CD8-positive, alpha-beta memory T cell (primary cell): ENCODE measurements around the gene ARL5A. TPM values are rescaled to one million over a fixed set of nuclear protein-coding genes. Genes with fewer than 3 reads are reported as not detected.

Experiments used
- CTCF ChIA-PET: fragments of 350-600 bp; sonication (Branson Sonifier 250); formaldehyde crosslinking; loops from one replicate; lab custom pipeline; 2021; ENCODE audit warnings: antibody characterized with exemption; lab: Charles Lee
- POLR2A ChIA-PET: fragments of 350-600 bp; sonication (Branson Sonifier 250); formaldehyde crosslinking; loops from one replicate; lab custom pipeline; 2021; ENCODE audit warnings: antibody characterized with exemption; lab: Charles Lee
- DNase-seq, 5 donors: peaks; one replicate each; pipeline versions ENCODE4 v3.0.0 to v3.0.0-alpha.2; 2020 to 2022; ENCODE audit warnings: mixed read lengths in 1 of 5
- H3K27ac ChIP-seq: one replicate; pipeline ENCODE4 v1.7.0; 2013; ENCODE audit warnings: low read depth, mild to moderate bottlenecking, low read length, moderate library complexity
- H3K27me3 ChIP-seq: 2 replicates; pipeline ENCODE4 v1.7.0; 2013; ENCODE audit warnings: low read length, mild to moderate bottlenecking; ENCODE audit not compliant: insufficient read depth, poor library complexity, severe bottlenecking
- H3K36me3 ChIP-seq: 2 replicates; pipeline ENCODE4 v1.7.0; 2013; ENCODE audit warnings: mild to moderate bottlenecking, low read length, moderate library complexity; ENCODE audit not compliant: insufficient read depth
- H3K4me1 ChIP-seq: 2 replicates; pipeline ENCODE4 v1.7.0; 2013; ENCODE audit warnings: mild to moderate bottlenecking, low read length, moderate library complexity; ENCODE audit not compliant: insufficient read depth
- H3K4me3 ChIP-seq: 2 replicates; pipeline ENCODE4 v1.7.0; 2013; ENCODE audit warnings: mild to moderate bottlenecking, low read length
- H3K9me3 ChIP-seq: 2 replicates; pipeline ENCODE4 v1.7.0; 2013; ENCODE audit warnings: mild to moderate bottlenecking, low read length
- H3K27ac Mint-ChIP-seq, 8 donors: one replicate each; pipeline ENCODE4 v1.8.0; 2020 to 2021; ENCODE audit warnings: mixed read lengths in 8 of 8, mild to moderate bottlenecking in 6 of 8, inconsistent platforms in 3 of 8, moderate library complexity in 3 of 8
- H3K27me3 Mint-ChIP-seq, 2 donors: one replicate each; pipeline ENCODE4 v1.8.0; 2020 to 2021; ENCODE audit warnings: mixed read lengths in 2 of 2, mild to moderate bottlenecking in 1 of 2, moderate library complexity in 1 of 2
- H3K36me3 Mint-ChIP-seq, 3 donors: one replicate each; pipeline ENCODE4 v1.8.0; 2020 to 2021; ENCODE audit warnings: mixed read lengths in 3 of 3, inconsistent platforms in 1 of 3, mild to moderate bottlenecking in 1 of 3
- H3K4me1 Mint-ChIP-seq, 3 donors: one replicate each; pipeline ENCODE4 v1.8.0; 2020 to 2021; ENCODE audit warnings: mixed read lengths in 3 of 3, inconsistent platforms in 1 of 3, mild to moderate bottlenecking in 1 of 3
- H3K4me3 Mint-ChIP-seq, 7 donors: one replicate each; pipeline ENCODE4 v1.8.0; 2020 to 2021; ENCODE audit warnings: mixed read lengths in 7 of 7, mild to moderate bottlenecking in 6 of 7, moderate library complexity in 4 of 7, inconsistent platforms in 2 of 7
- H3K9me3 Mint-ChIP-seq, 5 donors: one replicate each; pipeline ENCODE4 v1.8.0; 2020 to 2022; ENCODE audit warnings: mixed read lengths in 5 of 5, mild to moderate bottlenecking in 3 of 5, moderate library complexity in 2 of 5, inconsistent platforms in 1 of 5
- polyA plus RNA-seq: library from polyadenylated mRNA; unstranded; fragments of 300-500 nt; fragmentation: Illumina TruSeq; gene quantifications from one replicate; pipeline ENCODE4 v1.2.3, GENCODE V29; 2021
- total RNA-seq, 2 experiments: library from RNA; stranded (reverse); gene quantifications; one replicate each; pipeline ENCODE4 v1.2.3, GENCODE V29; 2021

The ARL5A gene
- total and polyA plus RNA-seq, 3 experiments from 2014 or later, result 58.4 to 73.8 (median 67.6) TPM

DNA sequence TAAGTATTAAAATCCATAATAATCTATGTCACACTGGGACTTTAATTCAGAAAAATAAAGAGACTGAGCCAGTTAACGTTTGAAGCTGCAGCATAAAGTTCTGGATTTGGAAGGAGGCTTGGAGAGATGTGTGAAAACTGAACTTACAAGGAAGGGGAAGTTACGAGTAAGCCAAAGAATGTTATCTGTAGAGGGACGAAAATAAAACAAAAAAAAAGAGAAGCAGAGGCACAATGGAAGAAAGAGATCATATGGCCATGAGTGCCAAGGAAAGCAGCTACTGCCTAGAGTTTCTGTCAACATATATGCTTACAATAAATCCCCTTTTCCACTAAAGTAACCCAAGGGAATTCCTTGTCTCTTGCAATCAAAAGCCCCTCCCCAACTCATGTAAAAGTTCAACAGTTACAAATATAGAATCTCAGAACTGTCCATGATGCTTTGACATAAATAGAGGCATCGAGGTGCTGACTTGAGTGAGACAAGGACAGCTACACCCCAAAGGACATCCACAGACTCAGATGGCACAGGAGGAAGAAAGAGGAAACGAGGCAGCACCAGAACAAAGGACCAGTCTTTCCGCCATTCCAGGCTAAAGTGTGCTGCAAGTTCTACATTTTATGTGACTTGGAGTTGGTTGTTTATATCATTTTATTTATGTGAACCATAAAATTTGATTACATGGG, 16.1 kb upstream of the ARL5A start:
- ChIA-PET CTCF (no interaction called here), POLR2A (no interaction called here)
- no peaks in the 10 kb centered on the region for H3K9me3 Mint-ChIP-seq
- H3K27me3 Mint-ChIP-seq, result peaks cover 4 to 17% of the 10 kb centered on the region in 2 donors
- H3K9me3 ChIP-seq, result no peaks in the 10 kb centered on the region
- H3K4me3 Mint-ChIP-seq, result no peak overlapping the region
- H3K4me3 ChIP-seq, result no peak overlapping the region
- H3K4me1 Mint-ChIP-seq, result no peaks in the 10 kb centered on the region
- DNase-seq, result no peak
- H3K36me3 ChIP-seq, result no peaks in the 10 kb centered on the region
- H3K27ac Mint-ChIP-seq, result no peak overlapping the region
- H3K27me3 ChIP-seq, result no peaks in the 10 kb centered on the region
- H3K4me1 ChIP-seq, result no peaks in the 10 kb centered on the region
- no peak overlapping the region for H3K27ac ChIP-seq
- peaks cover 0 to 1% (median 0%) of the 10 kb centered on the region in 3 donors for H3K36me3 Mint-ChIP-seq

DNA sequence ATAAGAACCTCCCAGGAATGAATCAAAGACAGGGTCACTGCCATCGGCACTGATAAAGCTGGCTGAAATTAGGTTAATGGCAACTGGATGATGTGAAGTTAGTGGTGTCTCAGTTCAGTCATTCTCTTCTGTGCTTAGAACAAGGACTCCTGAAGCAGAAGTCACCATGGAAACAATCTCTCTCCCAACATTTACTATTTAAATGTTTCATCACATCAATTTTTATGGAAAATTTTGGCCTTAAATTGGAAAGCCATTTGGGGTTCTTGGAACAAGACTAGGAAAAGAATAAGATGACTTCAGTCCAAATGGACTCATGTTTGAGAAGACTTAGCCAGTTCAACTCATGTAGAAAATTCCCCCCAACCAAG, 15.5 kb upstream of the ARL5A start:
- H3K27ac ChIP-seq, result no peak overlapping the region
- Mint-ChIP-seq H3K9me3 (no peaks in the 10 kb centered on the region), H3K4me3 (no peak overlapping the region), H3K4me1 (no peaks in the 10 kb centered on the region), H3K27me3 (peaks cover 4 to 17% of the 10 kb centered on the region in 2 donors), H3K36me3 (peaks cover 0 to 1% (median 0%) of the 10 kb centered on the region in 3 donors), H3K27ac (no peak overlapping the region)
- H3K9me3 ChIP-seq, result no peaks in the 10 kb centered on the region
- no peak for DNase-seq
- no peak overlapping the region for H3K4me3 ChIP-seq
- CTCF ChIA-PET, result no interaction called here
- H3K27me3 ChIP-seq, result no peaks in the 10 kb centered on the region
- POLR2A ChIA-PET, result no interaction called here
- H3K4me1 ChIP-seq, result no peaks in the 10 kb centered on the region
- no peaks in the 10 kb centered on the region for H3K36me3 ChIP-seq

DNA sequence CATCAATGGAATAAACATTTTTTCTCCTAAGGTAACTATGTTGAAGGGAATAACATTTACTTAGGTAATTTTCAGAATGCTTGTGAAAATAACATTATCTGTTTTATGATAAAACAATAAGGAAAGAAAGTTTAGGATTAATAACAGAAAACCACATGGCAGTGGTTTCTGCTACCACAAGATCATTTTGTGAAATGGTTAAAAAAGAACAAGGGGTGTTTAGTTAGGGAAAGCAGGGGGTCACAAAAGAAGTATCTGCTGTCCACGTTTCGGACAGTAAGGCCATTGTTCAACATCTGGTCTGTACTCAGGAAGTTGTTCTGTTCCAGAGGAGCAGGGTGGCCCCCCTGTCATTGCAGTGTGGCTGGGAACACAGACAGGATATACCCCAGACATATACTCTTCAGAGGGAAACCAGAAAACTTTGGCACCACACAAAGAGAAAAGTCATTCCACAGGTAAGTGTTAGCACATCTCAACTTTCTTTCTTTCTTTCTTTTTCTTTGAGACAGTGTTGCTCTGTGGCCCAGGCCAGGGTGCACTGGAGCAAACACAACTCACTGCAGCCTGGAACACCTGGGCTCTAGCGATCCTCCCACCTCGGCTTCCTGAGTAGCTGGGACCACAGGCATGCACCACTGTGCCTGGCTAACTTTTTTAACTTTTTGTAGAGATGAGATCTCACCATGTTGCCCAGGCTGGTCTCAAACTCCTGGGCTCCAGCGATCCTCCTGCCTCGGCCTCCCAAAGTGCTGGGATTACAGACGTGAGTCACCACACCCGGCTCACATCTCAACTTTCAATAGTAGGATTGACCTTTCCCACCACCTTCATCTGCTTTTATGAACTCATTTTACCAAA, 14.8 kb upstream of the ARL5A start:
- H3K36me3 Mint-ChIP-seq, result peaks cover 0 to 1% (median 0%) of the 10 kb centered on the region in 3 donors
- no peak overlapping the region for H3K27ac ChIP-seq
- no peaks in the 10 kb centered on the region for H3K9me3 Mint-ChIP-seq
- no peaks in the 10 kb centered on the region for H3K36me3 ChIP-seq
- H3K27ac Mint-ChIP-seq, result no peak overlapping the region
- DNase-seq, result no peak
- H3K4me1 Mint-ChIP-seq, result no peaks in the 10 kb centered on the region
- H3K27me3 ChIP-seq, result no peaks in the 10 kb centered on the region
- peaks cover 4 to 17% of the 10 kb centered on the region in 2 donors for H3K27me3 Mint-ChIP-seq
- POLR2A ChIA-PET, result no interaction called here
- H3K4me3 ChIP-seq, result no peak overlapping the region
- CTCF ChIA-PET, result no interaction called here
- H3K4me1 ChIP-seq, result no peaks in the 10 kb centered on the region
- no peaks in the 10 kb centered on the region for H3K9me3 ChIP-seq
- no peak overlapping the region for H3K4me3 Mint-ChIP-seq

GRCh38 chr2:151841047-151841424, 12.8 kb upstream of the ARL5A start:
- peaks cover 4 to 15% of the 10 kb centered on the region in 2 donors for H3K27me3 Mint-ChIP-seq
- DNase-seq, result no peak
- ChIA-PET CTCF (interaction anchor here (1.8 kb wide), 1 partner anchor 10 kb away, joined by 4 read pairs; no protein-coding TSS in a partner anchor), POLR2A (no interaction called here)
- H3K4me1 Mint-ChIP-seq, result no peaks in the 10 kb centered on the region
- H3K27ac Mint-ChIP-seq, result peak overlapping the region in 1 of 8 donors; percentile 55
- Histone ChIP-seq H3K27me3 (no peaks in the 10 kb centered on the region), H3K4me1 (no peaks in the 10 kb centered on the region), H3K9me3 (no peaks in the 10 kb centered on the region), H3K4me3 (no peak overlapping the region), H3K36me3 (no peaks in the 10 kb centered on the region), H3K27ac (no peak overlapping the region)
- no peak overlapping the region for H3K4me3 Mint-ChIP-seq
- H3K36me3 Mint-ChIP-seq, result peaks cover 0 to 1% (median 0%) of the 10 kb centered on the region in 3 donors
- no peaks in the 10 kb centered on the region for H3K9me3 Mint-ChIP-seq

DNA sequence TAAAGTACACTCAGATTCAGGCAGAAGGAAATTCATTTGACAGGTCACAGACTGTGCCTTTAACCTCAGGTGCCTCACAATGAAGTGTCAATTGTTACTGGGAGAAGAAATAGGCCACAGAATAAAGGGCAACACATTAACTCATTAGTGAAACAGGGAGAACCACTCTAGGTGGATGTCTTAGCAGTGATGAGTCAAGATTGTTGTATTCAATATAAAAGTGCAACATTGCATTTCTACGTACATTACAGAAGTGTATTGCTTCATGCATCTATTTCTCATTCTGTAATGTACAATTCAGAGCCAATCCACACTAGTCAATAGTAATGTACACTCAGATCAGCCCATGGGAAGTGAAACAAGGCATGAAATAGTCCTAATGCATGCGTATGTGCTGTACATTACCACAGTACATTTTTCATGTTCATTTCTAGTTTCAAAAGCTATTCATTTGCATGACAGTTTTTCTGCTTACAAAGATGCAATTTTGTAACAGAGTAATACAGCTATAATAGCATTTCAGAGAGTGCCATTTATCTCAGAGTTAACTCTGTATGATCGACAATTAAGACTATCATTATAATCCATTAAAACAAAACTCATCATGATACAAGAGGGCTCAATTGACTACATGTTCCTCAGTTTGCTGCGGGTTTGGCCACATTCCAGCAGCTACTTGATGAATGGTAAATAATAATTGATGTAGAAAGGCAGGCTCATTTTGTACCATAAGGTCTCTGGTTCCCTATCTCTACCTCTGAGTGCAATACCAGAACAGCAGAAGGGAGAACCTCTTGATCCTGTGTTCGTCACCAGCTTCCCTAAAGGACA, 12.2 kb upstream of the ARL5A start:
- Mint-ChIP-seq H3K4me1 (no peaks in the 10 kb centered on the region), H3K27me3 (peaks cover 4 to 14% of the 10 kb centered on the region in 2 donors)
- CTCF ChIA-PET, result interaction anchor here (1.8 kb wide), 1 partner anchor 10 kb away, joined by 4 read pairs; no protein-coding TSS in a partner anchor

GRCh38 chr2:151837926-151838325, 9.7 kb upstream of the ARL5A start:
- ChIA-PET CTCF (no interaction called here), POLR2A (no interaction called here)
- Histone ChIP-seq H3K27me3 (no peaks in the 10 kb centered on the region), H3K36me3 (no peaks in the 10 kb centered on the region), H3K9me3 (no peaks in the 10 kb centered on the region), H3K4me3 (no peak overlapping the region), H3K27ac (no peak overlapping the region), H3K4me1 (no peaks in the 10 kb centered on the region)
- Mint-ChIP-seq H3K9me3 (no peaks in the 10 kb centered on the region), H3K27ac (no peak overlapping the region), H3K27me3 (peaks cover 4 to 9% of the 10 kb centered on the region in 2 donors), H3K36me3 (peaks cover 0 to 1% (median 0%) of the 10 kb centered on the region in 3 donors), H3K4me1 (no peaks in the 10 kb centered on the region), H3K4me3 (no peak overlapping the region)
- DNase-seq, result no peak

More for the DNA sequence above, 12.2 kb upstream of the ARL5A start:
- H3K4me3 ChIP-seq, result no peak overlapping the region
- Mint-ChIP-seq H3K9me3 (no peaks in the 10 kb centered on the region), H3K27ac (peak overlapping the region in 1 of 8 donors; percentile 55), H3K4me3 (no peak overlapping the region), H3K36me3 (peaks cover 0 to 1% (median 0%) of the 10 kb centered on the region in 3 donors)
- H3K27ac ChIP-seq, result no peak overlapping the region
- DNase-seq, result no peak
- H3K27me3 ChIP-seq, result no peaks in the 10 kb centered on the region
- POLR2A ChIA-PET, result no interaction called here
- H3K4me1 ChIP-seq, result no peaks in the 10 kb centered on the region
- no peaks in the 10 kb centered on the region for H3K9me3 ChIP-seq
- H3K36me3 ChIP-seq, result no peaks in the 10 kb centered on the region

DNA sequence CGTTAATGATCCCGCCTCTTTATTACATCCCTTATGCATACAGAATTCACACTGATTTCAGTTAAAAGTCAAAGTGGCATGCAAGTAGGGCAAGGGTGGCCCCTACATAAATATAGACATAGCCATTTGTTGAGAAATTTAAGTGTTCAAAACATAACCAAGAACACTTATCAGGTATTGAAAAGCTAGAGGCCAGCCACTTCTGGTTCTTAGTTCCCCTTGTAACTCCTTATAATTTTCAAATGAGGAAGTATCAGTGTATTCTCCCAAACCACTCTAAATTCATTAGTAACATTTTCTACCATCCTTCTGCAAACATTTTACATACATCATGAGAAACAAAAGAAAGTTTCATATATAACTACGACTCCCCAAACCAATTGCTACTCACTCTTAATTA, 5.8 kb upstream of the ARL5A start:
- no peaks in the 10 kb centered on the region for H3K27me3 ChIP-seq
- H3K36me3 Mint-ChIP-seq, result no peaks in the 10 kb centered on the region
- ChIA-PET POLR2A (no interaction called here), CTCF (interaction anchor here (0.6 kb wide), 1 partner anchor 129 kb away, joined by 3 read pairs; no protein-coding TSS in a partner anchor)
- H3K4me3 Mint-ChIP-seq, result no peak overlapping the region
- no peaks in the 10 kb centered on the region for H3K36me3 ChIP-seq
- peaks cover under 1 to 3% (median 1%) of the 10 kb centered on the region in 3 donors for H3K4me1 Mint-ChIP-seq
- no peak for DNase-seq
- no peaks in the 10 kb centered on the region for H3K9me3 Mint-ChIP-seq
- no peak overlapping the region for H3K27ac ChIP-seq
- H3K27me3 Mint-ChIP-seq, result peaks cover 0 to 3% of the 10 kb centered on the region in 2 donors
- H3K9me3 ChIP-seq, result no peaks in the 10 kb centered on the region
- H3K27ac Mint-ChIP-seq, result no peak overlapping the region
- H3K4me3 ChIP-seq, result no peak overlapping the region
- peaks cover 1% of the 10 kb centered on the region for H3K4me1 ChIP-seq
